Activated T-cell treated with anti-CD3 and anti-CD28 coated beads for 24 hours (primary cell): ENCODE measurements around the gene FAR1.

Source experiments
- DNase-seq: peaks from one replicate; pipeline ENCODE4 v3.0.0-alpha.2; 2020; ENCODE audit warnings: low read depth

Gene FAR1

GRCh38 chr11:13777341-13777985, 109.0 kb downstream of the FAR1 start:
- no peak for DNase-seq

- DNase-seq: no peak
Measured at GRCh38 chr11:13778345-13778744, 109.9 kb downstream of the FAR1 start.

GRCh38 chr11:13781153-13781552, 112.7 kb downstream of the FAR1 start:
- DNase-seq: no peak
